GM12892 (cell line): Measurements from ENCODE around the gene CDH6.

Experiments
- POLR2A ChIP-seq: IDR thresholded peaks from 2 replicates; pipeline ENCODE4 v1.6.1; 2011; ENCODE audit warnings: low read depth, low read length, control low read depth
- POLR2AphosphoS5 ChIP-seq: IDR thresholded peaks from 2 replicates; pipeline ENCODE4 v1.6.1; 2011; ENCODE audit warnings: low read depth, low read length, control low read depth
- TAF1 ChIP-seq: IDR thresholded peaks from 2 replicates; pipeline ENCODE4 v1.6.1; 2011; ENCODE audit warnings: low read depth, mild to moderate bottlenecking, control low read depth, low read length, borderline replicate concordance

GRCh38 chr5:31209334-31209733, 15.8 kb downstream of the CDH6 start:
- TF ChIP-seq POLR2A = no peak
- TF ChIP-seq POLR2AphosphoS5 = no peak
- no peak for TF ChIP-seq TAF1
